SK-N-MC (cell line): ENCODE measurements around the gene CD24.

ENCODE experiments used
- EZH2 ChIP-seq: fragments of 200-600 bp; sonication (generic); IDR thresholded peaks from one replicate; pipeline ENCODE4 v1.6.1; 2017; ENCODE audit warnings: antibody characterized with exemption
- FOXP2 ChIP-seq: optimal IDR thresholded peaks from 2 replicates; pipeline ENCODE3; 2011; ENCODE audit warnings: mild to moderate bottlenecking, moderate library complexity; ENCODE audit not compliant: insufficient read depth; ENCODE audit errors: extremely low read length, control extremely low read depth
- POLR2AphosphoS5 ChIP-seq: IDR thresholded peaks from 2 replicates; pipeline ENCODE4 v1.6.1; 2012; ENCODE audit warnings: mild to moderate bottlenecking, low read depth, low read length, borderline replicate concordance

- TF ChIP-seq EZH2: no peak
- no peak for TF ChIP-seq POLR2AphosphoS5
- no peak for TF ChIP-seq FOXP2
Measured at GRCh38 chr6:107020239-107020638, 45.7 kb upstream of the CD24 start.
